Neutrophil (primary cell): ENCODE measurements around the gene FBXO21.

Source experiments
- H3K27ac ChIP-seq: fragments of 200-600 bp; sonication (generic); 2 replicates; pipeline ENCODE4 v1.5.1; 2016; ENCODE audit warnings: mild to moderate bottlenecking, moderate library complexity
- H3K27me3 ChIP-seq: fragments of 200-600 bp; sonication (generic); 2 replicates; pipeline ENCODE4 v1.6.0; 2016; ENCODE audit warnings: mild to moderate bottlenecking
- H3K36me3 ChIP-seq: fragments of 200-600 bp; sonication (generic); 2 replicates; pipeline ENCODE4 v1.5.1; 2017
- H3K4me1 ChIP-seq, 2 experiments: fragments of 200-600 bp in 1 of 2; sonication (generic) in 1 of 2; 1 replicate in 1 of 2; 2 replicates in 1 of 2; pipeline versions ENCODE4 v1.5.1 to v1.6.1; 2013 to 2016; ENCODE audit warnings: low read depth in 1 of 2, low read length in 1 of 2, mild to moderate bottlenecking in 1 of 2, moderate library complexity in 1 of 2; ENCODE audit not compliant: control insufficient read depth in 1 of 2, insufficient read depth in 1 of 2
- H3K4me3 ChIP-seq, 2 experiments: fragments of 200-600 bp in 1 of 2; sonication (generic) in 1 of 2; 1 replicate in 1 of 2; 2 replicates in 1 of 2; pipeline ENCODE4 v1.5.1; 2013 to 2016; ENCODE audit warnings: low read depth in 1 of 2, low read length in 1 of 2, mild to moderate bottlenecking in 1 of 2, moderate library complexity in 1 of 2
- H3K9me3 ChIP-seq: fragments of 200-600 bp; sonication (generic); 2 replicates; pipeline ENCODE4 v1.5.1; 2016
- CTCF ChIP-seq: fragments of 200-600 bp; sonication (generic); IDR thresholded peaks from 2 replicates; pipeline ENCODE4 v1.5.1; 2016; ENCODE audit warnings: antibody characterized with exemption

The FBXO21 gene

GRCh38 chr12:117147639-117148038, 42.6 kb downstream of the FBXO21 start:
- Histone ChIP-seq H3K4me1 (no peaks in the 10 kb centered on the region), H3K36me3 (peaks cover 22% of the 10 kb centered on the region), H3K9me3 (no peaks in the 10 kb centered on the region), H3K27ac (no peak overlapping the region), H3K4me3 (no peak overlapping the region), H3K27me3 (no peaks in the 10 kb centered on the region)
- no peak for TF ChIP-seq CTCF

GRCh38 chr12:117145597-117146154, 44.6 kb downstream of the FBXO21 start:
- H3K27ac ChIP-seq, result no peak overlapping the region
- no peaks in the 10 kb centered on the region for H3K9me3 ChIP-seq
- no peaks in the 10 kb centered on the region for H3K4me1 ChIP-seq
- no peak for TF ChIP-seq CTCF
- H3K4me3 ChIP-seq, result no peak overlapping the region
- no peaks in the 10 kb centered on the region for H3K27me3 ChIP-seq
- H3K36me3 ChIP-seq, result peaks cover 21% of the 10 kb centered on the region

GRCh38 chr12:117144599-117144998, 45.7 kb downstream of the FBXO21 start:
- Histone ChIP-seq H3K27ac (no peak overlapping the region), H3K36me3 (peaks cover 14% of the 10 kb centered on the region), H3K4me3 (no peak overlapping the region), H3K4me1 (no peaks in the 10 kb centered on the region), H3K9me3 (no peaks in the 10 kb centered on the region), H3K27me3 (no peaks in the 10 kb centered on the region)
- TF ChIP-seq CTCF, result no peak

GRCh38 chr12:117143008-117143532, 47.2 kb downstream of the FBXO21 start:
- no peak for TF ChIP-seq CTCF
- Histone ChIP-seq H3K4me3 (no peak overlapping the region), H3K27me3 (no peaks in the 10 kb centered on the region), H3K36me3 (peaks cover 11% of the 10 kb centered on the region), H3K9me3 (no peaks in the 10 kb centered on the region), H3K27ac (no peak overlapping the region), H3K4me1 (no peaks in the 10 kb centered on the region)

- no peak for TF ChIP-seq CTCF
- Histone ChIP-seq H3K4me3 (no peak overlapping the region), H3K36me3 (peaks cover 6% of the 10 kb centered on the region), H3K4me1 (no peaks in the 10 kb centered on the region), H3K27ac (no peak overlapping the region), H3K27me3 (no peaks in the 10 kb centered on the region), H3K9me3 (no peaks in the 10 kb centered on the region)
These were observed 48.2 kb downstream of the FBXO21 start for GRCh38 chr12:117142094-117142493.
